Testis (tissue), 2 donors: ENCODE measurements around the gene BRINP2.

ENCODE experiments used
- CTCF ChIP-seq, 3 experiments: fragments of 450-650 bp in 2 of 3; fragments of 200-600 bp in 1 of 3; sonication (generic) in 1 of 3; IDR thresholded peaks; one replicate each; pipeline ENCODE4 v1.5.1; 2016 to 2019; ENCODE audit warnings: antibody characterized with exemption in 3 of 3, mild to moderate bottlenecking in 2 of 3, moderate library complexity in 1 of 3
- POLR2A ChIP-seq: fragments of 450-650 bp; IDR thresholded peaks from one replicate; pipeline ENCODE4 v1.6.1; 2017; ENCODE audit warnings: antibody characterized with exemption, mild to moderate bottlenecking, moderate library complexity

- TF ChIP-seq CTCF (IDR thresholded peaks at IDR 0.05) (peak in 2 of 3 experiments; percentile 38 to 64), POLR2A (no peak)
Measured at GRCh38 chr1:177185209-177185608, 14.5 kb downstream of the BRINP2 start.
